Activated T-cell treated with anti-CD3 and anti-CD28 coated beads for 24 hours (primary cell): Measurements from ENCODE around the gene GUCY1A1.
"Not testable (repeated sequence)": the region's sequence is repeated elsewhere in the genome, so short reads cannot be mapped to it uniquely, and the experiment has no call there.

Experiments
- DNase-seq: peaks from one replicate; pipeline ENCODE4 v3.0.0-alpha.2; 2020; ENCODE audit warnings: low read depth

GUCY1A1 gene, protein sequence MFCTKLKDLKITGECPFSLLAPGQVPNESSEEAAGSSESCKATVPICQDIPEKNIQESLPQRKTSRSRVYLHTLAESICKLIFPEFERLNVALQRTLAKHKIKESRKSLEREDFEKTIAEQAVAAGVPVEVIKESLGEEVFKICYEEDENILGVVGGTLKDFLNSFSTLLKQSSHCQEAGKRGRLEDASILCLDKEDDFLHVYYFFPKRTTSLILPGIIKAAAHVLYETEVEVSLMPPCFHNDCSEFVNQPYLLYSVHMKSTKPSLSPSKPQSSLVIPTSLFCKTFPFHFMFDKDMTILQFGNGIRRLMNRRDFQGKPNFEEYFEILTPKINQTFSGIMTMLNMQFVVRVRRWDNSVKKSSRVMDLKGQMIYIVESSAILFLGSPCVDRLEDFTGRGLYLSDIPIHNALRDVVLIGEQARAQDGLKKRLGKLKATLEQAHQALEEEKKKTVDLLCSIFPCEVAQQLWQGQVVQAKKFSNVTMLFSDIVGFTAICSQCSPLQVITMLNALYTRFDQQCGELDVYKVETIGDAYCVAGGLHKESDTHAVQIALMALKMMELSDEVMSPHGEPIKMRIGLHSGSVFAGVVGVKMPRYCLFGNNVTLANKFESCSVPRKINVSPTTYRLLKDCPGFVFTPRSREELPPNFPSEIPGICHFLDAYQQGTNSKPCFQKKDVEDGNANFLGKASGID

DNA sequence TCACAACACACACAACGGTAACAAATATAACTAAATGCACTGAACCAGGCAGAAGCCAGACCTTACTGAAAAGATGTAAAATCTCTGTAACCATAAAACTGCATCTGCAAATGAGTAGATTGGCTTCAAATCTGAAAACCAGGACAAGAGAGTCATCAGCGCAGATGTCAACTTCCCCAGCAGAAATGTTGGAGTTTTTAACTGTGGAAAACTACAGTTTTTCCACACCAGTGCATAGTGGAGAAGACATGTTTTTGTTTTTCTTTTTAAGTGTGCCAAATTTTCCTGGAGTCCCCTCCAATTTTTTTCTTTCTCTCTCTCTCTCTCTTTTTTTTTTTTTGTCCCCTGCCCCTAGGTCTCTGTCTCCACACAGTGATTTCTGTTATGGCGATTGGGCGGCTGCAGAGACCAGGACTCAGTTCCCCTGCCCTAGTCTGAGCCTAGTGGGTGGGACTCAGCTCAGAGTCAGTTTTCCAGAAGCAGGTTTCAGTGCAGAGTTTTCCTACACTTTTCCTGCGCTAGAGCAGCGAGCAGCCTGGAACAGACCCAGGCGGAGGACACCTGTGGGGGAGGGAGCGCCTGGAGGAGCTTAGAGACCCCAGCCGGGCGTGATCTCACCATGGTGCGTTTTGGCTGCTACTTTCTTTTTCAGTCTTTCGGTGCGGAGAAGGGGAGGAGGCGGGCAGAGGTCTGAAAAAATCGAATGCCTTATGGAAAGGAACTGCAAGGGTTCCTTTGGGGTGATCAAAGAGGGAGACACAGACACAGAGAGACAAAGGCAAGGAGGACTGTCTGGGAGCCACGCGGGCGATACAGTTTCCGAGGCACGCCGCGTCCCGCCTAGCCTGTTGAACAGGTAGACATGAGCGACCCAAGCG is at the start of gene GUCY1A1:
GUCY1A1 (plus strand) TSS at position 505 of the 878 bp plus-strand sequence. CDS start 30,020 bp downstream, outside the sequence.
- no peak for DNase-seq

DNA sequence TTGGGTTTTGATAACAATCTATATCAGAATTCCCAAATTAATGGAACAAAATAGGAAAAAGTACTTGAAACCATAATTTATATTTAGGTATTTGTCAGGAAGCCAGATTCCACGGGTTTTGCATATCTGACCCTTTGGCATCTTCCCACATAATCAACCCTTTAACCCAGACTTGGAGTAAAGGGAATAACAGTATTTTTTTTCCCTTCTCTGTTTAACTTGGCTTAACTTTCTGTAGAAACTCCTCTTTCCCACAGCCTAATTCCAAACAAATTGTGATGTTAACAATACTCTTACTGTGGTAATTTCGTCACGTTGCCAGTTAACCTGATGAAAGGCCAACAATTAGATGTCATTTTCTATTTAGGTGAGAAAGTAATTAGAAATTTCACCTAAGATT is 49.4 kb upstream of the GUCY1A1 start:
- DNase-seq: no peak

DNA sequence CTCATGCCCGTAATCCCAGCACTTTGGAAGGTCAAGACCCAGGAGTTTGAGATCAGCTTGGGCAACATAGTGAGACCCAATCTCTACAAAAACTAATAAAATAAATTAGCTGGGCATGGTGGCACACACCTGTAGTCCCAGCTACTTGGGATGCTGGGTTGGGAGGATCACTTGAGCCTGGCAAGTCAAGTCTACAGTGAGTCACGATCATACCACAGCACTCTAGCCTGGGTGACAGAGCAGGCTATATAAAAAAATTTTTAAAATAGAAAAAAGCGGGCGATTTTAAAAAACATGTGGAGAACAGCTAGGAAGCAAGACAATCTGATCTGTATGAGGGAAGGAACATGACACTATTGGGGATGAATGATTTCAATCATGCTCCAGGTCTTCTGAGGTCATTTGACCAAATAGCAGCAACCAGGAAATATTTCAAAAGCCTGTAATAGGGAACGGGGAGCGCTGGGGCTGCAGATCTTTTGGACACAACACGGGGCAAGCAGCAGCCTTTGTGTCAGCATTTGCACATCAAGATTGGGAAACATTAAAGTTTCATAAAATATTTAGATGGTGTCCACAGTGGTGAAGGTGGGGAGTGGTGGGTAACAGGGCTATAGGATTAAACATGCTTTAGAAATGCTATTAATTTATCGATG is 48.3 kb upstream of the GUCY1A1 start:
- DNase-seq: no peak

DNA sequence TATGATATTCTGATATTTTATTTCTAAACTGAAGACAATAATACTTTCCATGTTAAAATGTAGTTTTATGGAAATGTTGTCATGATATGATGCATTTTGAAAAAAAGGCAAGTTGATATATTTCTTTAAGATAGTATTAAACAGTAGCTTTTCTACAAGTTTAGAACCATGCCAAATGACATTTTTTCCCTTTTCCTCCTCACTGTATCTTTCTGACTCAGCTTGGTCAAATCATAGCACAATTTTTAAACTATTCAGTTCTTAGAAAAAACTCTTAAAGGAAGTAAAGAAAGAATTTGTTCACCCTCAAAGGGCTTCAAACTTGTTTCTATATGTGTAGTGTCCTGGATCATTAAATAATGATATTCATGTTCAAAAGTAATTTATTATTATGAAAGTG is 46.0 kb upstream of the GUCY1A1 start:
- DNase-seq: no peak

DNA sequence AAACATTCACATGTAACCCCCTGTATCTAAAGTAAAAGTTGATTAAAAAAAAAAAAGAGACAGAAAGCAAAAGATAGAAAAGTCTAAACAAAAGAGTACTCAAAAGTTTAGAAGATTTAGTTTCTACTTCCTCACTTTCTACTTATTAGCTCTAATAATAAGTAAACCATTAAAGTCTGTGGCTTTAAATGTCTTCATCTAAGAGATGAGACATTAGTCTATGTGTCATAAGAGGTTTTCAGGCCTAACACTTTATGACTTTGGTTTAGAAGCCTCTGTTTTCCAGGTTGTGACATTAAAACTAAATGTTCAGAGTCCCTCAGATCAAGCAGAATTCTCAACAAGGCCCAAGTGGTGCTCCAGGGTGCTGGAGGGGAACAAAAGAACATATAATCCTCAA is 42.2 kb upstream of the GUCY1A1 start:
- no peak for DNase-seq

DNA sequence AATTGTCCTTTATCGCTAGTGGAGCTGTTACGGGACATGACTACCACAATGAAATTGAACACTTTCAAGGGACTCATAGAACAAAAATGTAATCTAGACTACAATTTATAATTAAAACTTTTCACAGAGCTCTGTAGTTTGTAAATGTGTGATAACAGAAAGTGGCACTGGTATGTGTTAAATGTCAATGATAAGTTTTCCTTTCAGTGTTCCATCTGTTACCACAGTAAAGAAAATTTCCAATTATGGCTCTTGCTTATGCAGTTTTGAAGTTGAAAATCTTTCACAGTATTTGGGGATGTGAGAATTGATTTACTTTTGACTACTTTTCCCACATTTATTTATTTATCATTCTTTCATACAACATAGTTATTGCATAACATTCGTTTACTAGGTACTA is 40.1 kb upstream of the GUCY1A1 start:
- DNase-seq: no peak

DNA sequence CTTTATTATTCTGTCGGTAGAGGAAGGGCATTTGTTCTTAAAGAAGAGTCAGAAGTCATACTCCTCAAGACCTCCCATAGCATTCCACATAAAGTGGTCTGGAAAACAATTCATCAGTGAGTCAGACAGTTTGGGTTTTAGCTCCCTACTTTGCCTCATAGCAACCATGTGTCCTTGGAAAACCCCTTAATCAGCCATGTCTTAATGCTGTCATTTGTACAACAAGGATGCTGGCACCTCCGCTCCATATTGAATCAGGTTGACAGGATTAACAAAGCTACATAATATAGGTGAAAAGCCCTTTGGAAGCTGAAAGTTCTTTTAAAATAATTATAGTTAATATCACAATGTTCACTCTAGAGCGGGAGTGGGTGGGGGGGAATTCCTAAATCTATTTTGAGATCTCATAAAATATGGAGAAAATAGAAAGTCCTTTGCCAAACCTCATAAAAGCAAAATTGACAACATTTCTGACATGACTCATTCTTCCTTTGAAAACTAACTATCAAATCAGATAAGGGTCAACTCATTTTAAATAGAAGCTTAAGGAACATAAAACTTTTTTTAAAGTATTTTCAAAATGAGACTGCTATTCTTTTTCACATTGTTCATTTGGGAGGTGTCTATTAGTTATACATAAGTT is 37.3 kb upstream of the GUCY1A1 start:
- no peak for DNase-seq

DNA sequence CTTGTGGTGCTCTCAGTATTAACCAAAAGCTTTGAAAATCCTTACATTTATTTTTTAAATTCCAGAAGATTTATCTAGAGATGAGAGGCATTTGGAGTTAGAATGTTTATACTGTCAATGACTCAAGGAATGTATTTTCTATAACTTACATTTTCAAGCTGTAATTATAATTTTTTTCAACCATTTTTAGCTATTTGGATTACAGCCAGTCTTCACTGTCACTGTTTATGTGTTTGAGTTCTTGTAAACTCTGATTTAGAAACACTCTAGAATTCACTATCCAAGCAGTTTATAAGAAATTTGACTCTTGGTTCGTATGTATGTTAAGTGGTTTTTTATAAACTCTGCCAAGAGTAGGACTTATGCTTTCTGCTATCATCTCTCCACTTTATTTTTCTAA is 36.7 kb upstream of the GUCY1A1 start:
- DNase-seq: no peak

DNA sequence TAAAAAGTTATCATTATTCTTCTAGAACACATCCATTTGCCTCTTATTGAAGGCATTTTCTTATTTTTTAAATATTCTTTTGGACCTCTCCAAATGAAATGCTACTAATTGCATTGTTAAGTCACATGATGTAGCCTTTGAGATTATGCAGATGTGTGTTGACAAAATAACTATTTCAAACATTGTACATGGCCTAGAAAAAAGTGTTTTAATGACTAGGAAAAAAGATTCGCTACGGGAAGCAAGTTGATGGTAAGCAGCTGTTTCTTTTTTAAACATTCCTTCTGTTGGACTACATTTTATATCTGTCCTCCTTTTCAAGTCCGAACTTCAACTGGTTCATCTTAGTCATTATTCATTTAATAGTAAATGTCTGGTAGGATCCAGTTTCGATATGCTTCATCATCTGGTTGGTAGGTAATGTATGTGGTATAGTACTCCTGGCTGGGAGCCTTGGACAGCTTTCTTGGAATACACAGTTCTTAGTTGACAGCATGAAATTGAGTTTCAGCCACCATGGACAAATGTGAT is 34.3 kb upstream of the GUCY1A1 start:
- DNase-seq: no peak

DNA sequence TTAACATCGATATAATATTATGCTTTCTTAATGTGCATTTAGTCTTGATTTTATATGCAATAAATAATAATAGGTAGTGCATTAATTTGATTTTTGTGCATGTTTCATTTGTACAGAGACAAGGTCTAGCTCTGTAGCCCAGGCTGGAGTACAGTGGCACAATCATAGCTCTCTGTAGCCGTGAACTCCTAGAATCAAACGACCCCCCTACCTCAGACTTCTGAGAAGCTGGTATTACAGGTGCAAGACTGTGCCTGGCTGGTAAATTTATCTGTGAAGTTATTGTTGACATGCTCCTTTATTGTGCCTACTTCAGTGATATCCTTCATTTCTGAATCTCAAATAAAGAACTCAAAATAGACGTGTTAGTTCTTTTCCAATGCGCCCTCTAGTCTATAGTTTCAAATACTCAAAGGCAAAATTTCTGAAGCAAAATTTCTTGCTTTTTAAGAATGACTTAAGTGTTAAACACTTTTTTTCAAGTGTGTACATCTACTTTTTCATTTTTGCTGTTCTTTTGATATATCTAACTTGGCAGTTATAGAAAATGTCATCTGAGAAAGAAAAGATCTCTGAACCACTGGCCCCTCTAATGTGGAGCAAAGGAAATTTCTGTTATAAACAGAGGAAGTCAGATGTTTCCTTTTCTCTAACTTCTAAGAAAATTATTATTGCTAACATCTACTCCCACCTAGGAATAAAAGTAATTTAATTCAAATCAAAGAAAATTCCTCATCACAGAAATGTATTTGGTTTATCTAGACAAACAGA is 28.3 kb upstream of the GUCY1A1 start:
- no peak for DNase-seq

DNA sequence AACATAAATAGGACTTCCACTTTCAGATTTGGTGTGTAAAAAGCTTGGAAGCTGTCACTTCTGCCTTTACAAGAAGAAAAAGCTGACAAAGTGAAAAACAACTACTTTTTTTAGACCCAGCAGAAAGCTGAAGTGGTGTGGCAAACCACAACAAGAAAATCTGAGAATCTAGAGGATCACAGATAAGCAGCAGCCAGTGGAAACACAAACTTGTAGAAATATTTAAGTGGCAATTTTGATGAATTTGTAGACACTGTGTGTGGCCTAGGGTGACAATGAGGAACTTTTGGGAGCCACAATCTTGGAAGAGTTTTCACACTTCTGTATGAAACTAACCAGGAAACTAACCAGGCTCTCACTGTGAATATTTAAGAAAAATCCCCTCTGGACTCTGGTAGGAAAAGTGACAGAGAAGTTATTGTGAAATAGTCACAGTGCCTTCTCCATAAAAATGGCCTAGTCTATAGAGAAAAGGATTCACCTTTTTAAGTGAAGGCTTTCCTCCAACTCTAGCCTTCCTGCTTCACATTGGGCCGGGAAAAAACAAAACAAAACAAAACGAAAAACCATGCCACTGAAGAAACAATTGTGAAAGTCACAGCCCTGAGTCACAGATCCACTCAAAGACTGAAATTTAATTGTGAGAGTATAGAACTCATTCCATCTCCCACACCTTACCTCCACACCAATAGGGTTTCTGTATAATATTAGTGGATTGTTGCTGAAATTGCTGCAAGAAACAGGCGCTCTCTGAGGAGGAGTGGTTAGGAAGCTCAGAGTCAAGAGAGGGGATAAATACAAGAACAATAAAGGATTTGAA is 26.7 kb upstream of the GUCY1A1 start:
- DNase-seq: no peak

DNA sequence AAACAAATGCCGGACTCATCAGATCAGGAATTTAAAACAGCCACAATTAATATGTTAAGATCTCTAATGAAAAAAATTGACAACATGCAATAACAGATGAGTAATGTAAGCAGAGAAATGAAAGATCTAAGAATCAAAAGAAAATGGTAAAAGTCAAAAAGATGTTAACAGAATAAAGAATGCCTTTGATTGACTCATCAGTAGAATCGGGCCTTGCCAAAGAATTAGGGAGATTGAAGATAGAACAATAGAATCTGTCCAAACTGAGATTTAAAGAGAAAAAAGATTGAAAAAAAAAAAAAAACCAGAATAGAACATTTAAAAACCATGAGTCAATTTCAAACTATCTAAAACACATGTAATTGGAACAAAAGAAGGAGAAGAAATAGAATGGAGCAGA is 25.9 kb upstream of the GUCY1A1 start:
- DNase-seq: no peak

DNA sequence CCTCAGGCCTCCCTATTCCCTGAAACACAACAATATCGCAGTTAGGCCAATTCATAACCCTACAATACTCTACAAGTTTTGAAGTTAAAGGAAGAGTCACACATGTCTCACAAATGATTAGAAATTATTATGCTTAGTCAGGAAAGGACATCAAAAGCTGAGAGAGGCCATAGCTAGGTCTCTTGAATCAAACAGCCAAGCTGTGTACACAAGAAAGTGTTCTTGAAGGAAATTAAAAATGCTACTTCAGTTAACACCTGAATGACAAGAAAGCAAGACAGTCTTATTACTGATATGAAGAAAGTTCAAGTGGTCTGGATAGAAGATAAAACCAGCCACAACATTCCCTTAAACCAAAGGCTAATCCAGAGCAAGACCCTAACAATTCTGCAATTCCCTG is 23.6 kb upstream of the GUCY1A1 start:
- no peak for DNase-seq

DNA sequence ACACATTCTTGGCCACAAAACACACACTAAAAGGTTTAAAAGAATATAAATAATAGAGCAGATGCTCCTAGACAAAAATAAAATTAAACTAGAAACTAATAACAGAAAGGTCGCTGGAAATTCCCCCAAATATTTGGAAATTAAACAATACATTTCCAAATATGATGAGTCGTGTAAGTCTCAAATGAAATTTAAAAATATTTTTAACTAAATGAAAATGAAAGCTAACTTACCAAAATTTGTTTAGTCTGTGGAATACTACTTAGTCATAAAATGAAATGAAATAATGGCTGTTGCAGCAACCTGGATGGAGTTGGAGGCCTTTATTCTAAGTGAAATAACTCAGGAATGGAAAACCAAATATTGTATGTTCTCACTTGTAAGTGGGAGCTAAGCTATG is 20.6 kb upstream of the GUCY1A1 start:
- no peak for DNase-seq

DNA sequence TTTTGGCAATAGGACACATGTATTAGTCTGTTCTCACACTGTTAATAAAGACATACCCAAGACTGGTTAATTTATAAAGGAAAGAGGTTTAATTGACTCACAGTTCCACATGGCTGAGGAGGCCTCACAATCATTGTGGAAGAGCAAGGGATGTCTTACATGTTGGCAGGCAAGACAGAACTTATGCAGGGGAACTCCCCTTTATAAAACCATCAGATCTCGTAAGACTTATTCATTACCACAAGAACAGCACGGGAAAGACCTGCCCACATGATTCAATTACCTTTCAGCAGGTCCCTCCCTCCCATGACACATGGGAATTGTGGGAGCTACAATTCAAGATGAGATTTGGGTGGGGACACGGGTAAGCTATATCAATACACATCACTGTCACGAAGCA is 15.9 kb upstream of the GUCY1A1 start:
- DNase-seq: not testable (repeated sequence)

DNA sequence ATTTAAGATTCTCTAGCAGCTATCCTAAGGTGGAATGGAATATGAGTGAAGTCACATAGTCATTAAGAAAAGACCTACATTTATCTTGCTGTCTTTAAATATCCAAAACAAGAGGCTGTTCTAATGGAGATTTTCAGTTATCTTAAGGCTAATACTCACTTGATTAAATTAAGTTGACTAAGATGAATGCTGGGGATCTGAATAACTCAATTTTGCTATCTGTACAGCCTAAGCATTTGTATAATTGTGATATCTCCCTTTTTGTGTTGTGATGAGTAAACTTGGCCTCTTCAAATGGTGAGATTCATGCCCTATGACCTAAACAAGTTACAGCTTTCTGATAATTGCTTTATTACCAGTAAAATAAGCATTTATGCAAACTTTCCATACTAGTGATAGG is 13.6 kb upstream of the GUCY1A1 start:
- no peak for DNase-seq

DNA sequence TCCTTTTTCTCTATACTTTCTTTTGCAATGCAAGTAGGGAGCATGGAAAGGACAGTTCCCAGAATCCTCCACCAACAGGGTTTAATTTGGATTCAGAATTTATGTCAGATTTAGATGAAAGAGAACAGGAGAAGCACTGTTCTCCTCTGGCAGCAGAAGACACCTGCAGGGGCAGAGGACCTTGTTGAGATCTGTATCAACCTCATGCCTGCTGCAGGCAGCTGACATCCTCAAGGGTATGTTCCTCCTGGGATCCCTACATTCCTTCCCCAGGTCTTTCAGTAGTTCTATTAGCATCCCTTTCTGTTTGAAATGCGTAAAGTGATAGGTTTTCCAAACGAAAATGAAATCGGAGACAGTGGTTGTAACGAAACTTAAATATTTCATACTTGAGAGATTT is 10.6 kb upstream of the GUCY1A1 start:
- no peak for DNase-seq

DNA sequence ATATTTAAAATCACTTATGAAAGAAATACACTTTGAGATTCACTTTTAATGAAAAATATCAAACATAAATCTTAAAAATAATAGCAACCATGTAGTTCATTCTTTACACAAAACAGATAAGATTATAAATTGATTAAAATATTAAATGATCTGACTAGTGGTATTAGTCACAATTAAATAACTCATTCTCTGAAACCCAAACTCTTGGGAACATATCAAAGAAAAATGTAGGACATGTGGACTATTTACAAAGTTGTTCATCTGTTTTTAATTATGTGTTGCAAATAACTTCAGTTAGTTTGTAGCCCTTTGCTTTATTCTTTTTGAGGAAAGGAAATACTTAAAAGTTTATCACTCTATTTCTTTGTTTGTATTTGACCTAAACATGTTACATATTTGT is 9.5 kb upstream of the GUCY1A1 start:
- no peak for DNase-seq

DNA sequence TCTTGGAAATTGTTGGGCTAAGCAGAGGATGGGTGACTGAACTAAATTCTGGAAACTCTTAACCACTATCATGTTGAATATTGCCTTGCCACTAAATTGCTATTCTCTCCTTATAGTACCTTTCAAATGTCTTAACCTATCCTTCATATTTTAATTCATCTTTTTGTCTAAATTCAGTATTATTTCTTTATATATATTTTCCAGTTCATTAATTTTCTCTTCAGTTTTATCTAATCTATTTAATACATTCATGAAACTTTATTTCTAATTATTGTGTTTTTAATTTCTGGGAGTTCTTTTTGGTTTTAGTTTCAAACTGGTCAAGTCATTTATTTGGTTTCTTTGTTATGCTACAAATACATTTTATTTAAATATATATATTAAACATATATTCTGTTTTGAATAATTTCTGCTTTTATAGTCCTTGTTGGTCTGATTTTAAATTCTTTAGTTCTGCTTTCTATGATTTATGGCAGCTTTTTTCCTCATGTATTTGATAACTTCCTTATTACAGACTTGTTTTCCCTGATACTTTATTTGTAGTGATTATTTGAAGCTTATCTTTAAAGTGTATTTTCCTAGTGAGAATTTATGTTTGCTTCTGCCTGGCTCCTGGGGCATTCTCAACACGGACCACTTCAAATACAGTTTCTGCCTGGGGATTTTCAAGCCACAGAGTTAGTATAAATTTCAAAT is 8.5 kb upstream of the GUCY1A1 start:
- DNase-seq: no peak
